HG03196 (cell line): ENCODE results near the gene TMEM178A.

Experiments used
- ATAC-seq: cut with Tn5 transposase; IDR thresholded peaks from one replicate; pipeline ENCODE4 v1.9.1; 2021; ENCODE audit not compliant: unreplicated experiment

The TMEM178A gene

GRCh38 chr2:39736640-39737039 is 70.9 kb downstream of the TMEM178A start:
- no peak for ATAC-seq

DNA sequence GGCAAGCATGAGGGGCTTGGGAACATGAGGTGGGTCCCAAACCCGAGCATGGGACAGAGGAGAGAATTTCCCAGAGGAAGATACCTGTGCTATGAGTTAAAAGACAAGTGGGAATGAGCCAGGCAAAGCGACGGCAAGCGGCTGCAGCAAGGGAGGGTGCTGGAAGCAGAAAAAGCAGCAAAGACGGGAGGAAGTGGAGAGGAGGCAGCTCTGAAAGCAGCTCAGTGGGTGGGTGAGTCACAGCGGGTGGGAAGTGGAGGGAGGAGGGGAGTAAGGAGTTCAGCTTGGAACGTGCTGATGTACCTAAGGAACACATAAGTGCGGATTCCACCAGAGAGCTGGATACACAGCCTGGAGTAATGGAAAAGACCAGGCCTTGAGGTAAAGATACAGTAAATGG is 71.9 kb downstream of the TMEM178A start:
- ATAC-seq: no peak

GRCh38 chr2:39738936-39739335 is 73.2 kb downstream of the TMEM178A start:
- no peak for ATAC-seq

- no peak for ATAC-seq
Observed at GRCh38 chr2:39739386-39739785, 73.7 kb downstream of the TMEM178A start.

GRCh38 chr2:39741871-39742270 is 76.2 kb downstream of the TMEM178A start:
- no peak for ATAC-seq

DNA sequence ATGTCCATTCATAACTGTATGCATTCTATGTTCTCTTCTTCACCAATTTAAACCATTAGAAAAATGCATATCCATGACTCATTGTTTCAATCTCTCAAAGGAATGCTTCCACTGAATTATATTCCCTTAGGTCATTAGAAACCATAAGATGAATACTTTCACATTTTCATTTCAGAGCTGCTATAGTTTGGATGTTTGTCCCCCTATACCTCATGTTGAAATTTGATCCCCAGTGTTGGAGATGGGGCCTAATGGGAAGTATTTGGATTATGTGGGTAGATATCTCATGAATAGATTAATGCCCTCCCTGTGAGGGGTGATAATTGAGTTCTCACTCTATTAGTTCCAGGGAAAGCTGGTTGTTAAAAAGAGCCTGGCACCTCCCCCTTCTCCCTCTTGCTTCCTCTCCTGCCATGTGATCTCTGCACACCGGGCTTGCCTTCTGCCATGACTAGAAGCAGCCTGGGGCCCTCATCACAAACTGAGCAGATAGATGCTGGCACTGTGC is 77.6 kb downstream of the TMEM178A start:
- no peak for ATAC-seq

DNA sequence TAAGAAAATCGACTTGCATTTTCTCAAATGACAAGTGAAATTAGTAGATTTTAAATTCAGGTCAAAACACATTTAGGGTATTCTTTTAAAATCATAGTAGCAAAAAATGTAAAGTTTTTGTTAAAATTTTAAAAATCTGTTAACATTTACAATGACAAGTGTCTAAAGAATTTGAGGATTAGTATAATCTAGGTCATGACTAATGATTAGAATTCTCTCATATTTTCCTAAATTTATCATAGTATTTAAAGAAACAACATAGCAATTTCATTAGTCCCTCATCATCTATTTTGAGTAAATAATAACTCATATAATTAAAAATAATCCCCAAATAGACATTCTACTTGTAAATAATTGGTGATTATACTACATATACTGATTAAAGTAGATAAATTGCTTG is 89.7 kb downstream of the TMEM178A start:
- ATAC-seq: no peak

- no peak for ATAC-seq
Observed at GRCh38 chr2:39757156-39757555, 91.4 kb downstream of the TMEM178A start.

GRCh38 chr2:39762448-39762847 is 96.7 kb downstream of the TMEM178A start:
- ATAC-seq: no peak
